Measurements from ENCODE around the gene MKNK1.

Gene MKNK1

DNA sequence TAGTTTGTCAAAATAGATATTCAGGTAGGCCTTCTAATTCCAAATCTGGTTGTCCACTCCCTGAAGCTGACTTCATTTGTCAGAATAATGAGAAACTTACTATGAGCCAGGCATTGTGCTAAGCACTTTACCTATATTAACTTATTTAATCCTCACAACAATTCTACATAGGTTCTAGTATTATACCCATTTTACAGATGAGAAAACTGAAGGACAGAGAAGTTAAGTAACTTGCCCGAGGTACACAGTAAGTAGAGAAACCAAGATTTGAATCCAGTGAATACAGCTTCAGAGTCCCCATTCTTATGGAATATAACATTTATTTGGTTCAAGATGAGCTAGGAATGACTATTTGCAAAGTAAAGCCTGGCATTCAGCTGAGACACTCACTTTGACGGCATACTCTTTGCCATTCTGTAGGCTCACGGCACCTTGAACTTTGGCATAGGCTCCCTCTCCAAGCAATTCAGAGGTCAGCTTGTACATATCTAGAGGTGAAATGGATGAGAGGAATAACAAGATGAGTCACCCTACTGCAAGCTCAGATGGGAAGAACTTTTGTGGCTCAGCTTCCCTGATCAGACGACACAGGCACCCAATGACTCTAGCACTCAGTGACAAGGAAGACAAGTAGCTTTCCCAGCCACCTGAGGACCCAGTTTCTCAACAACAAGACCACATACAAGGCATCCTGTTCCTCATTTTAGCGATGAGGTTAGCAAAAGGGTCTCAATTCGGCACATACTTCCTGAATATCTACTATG is 23.7 kb downstream of the MKNK1 start:
- Histone ChIP-seq H3K9me3 (ENCODE audit: control insufficient read depth in 2 of 2, low read length in 2 of 2) (no peaks in the 10 kb centered on the region), H3K36me3 (ENCODE audit: control insufficient read depth in 2 of 2, insufficient read depth in 2 of 2, low read length in 2 of 2) (peaks cover 47 to 63% of the 10 kb centered on the region in 2 donors), H3K4me3 (ENCODE audit: low read length in 2 of 2) (no peak overlapping the region), H3K27ac (ENCODE audit: low read depth in 2 of 2, low read length in 2 of 2) (no peak overlapping the region), H3K9ac (ENCODE audit: low read depth in 1 of 2, low read length in 2 of 2) (no peak overlapping the region), H3K4me1 (ENCODE audit: control insufficient read depth in 2 of 2, insufficient read depth in 2 of 2, low read length in 2 of 2) (no peaks in the 10 kb centered on the region), H3K27me3 (ENCODE audit: control insufficient read depth in 2 of 2, insufficient read depth in 2 of 2, low read length in 2 of 2) (no peaks in the 10 kb centered on the region)

DNA sequence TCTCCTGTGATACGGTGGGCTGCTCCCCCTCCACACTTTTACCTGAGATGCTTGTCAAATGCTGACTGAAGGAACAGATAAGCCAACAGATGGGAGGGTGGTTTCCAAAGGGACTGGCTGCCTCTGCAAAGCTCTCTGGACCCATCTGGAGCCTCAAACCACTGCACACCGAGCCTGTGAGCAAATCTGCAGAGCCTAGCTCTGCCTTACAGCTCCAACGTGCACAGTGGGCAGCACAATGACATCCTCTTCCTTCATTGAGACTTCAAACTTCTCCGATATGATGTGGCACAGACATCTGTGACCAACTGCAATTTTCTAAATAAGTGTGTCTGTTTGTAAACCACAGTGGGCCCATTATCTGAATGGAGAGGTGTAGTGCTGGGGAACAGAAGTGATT is 26.4 kb downstream of the MKNK1 start:
- Histone ChIP-seq H3K36me3 (ENCODE audit: control insufficient read depth in 2 of 2, insufficient read depth in 2 of 2, low read length in 2 of 2) (peaks cover 55 to 57% of the 10 kb centered on the region in 2 donors), H3K27me3 (ENCODE audit: control insufficient read depth in 2 of 2, insufficient read depth in 2 of 2, low read length in 2 of 2) (no peaks in the 10 kb centered on the region), H3K27ac (ENCODE audit: low read depth in 2 of 2, low read length in 2 of 2) (no peak overlapping the region), H3K4me3 (ENCODE audit: low read length in 2 of 2) (no peak overlapping the region), H3K9me3 (ENCODE audit: control insufficient read depth in 2 of 2, low read length in 2 of 2) (no peaks in the 10 kb centered on the region), H3K4me1 (ENCODE audit: control insufficient read depth in 2 of 2, insufficient read depth in 2 of 2, low read length in 2 of 2) (no peaks in the 10 kb centered on the region), H3K9ac (ENCODE audit: low read depth in 1 of 2, low read length in 2 of 2) (no peak overlapping the region)

DNA sequence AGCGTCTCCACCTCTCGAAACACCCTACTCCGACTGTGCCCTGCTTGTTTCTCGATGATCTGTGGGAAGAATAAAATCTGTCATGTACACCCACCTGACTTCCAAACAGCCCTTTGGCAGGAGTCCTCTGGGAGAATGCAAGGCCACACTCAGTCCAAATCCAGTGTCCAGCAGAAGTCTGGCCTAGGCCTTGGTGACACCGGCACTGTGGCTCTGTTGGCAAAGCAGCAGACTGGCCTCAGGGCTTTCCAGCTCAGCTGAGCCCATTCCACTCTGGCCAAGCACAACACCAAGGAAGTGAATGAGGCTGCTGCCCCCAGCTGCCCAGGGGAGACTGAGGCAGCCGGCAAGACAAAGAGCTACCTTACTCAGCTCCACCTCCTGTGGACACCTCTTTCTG is 27.5 kb downstream of the MKNK1 start:
- peaks cover 55 to 56% of the 10 kb centered on the region in 2 donors for H3K36me3 ChIP-seq (ENCODE audit: control insufficient read depth in 2 of 2, insufficient read depth in 2 of 2, low read length in 2 of 2)
- H3K4me1 ChIP-seq (ENCODE audit: control insufficient read depth in 2 of 2, insufficient read depth in 2 of 2, low read length in 2 of 2): no peaks in the 10 kb centered on the region
- H3K9ac ChIP-seq (ENCODE audit: low read depth in 1 of 2, low read length in 2 of 2): no peak overlapping the region
- no peak overlapping the region for H3K27ac ChIP-seq (ENCODE audit: low read depth in 2 of 2, low read length in 2 of 2)
- H3K27me3 ChIP-seq (ENCODE audit: control insufficient read depth in 2 of 2, insufficient read depth in 2 of 2, low read length in 2 of 2): no peaks in the 10 kb centered on the region
- H3K4me3 ChIP-seq (ENCODE audit: low read length in 2 of 2): no peak overlapping the region
- H3K9me3 ChIP-seq (ENCODE audit: control insufficient read depth in 2 of 2, low read length in 2 of 2): no peaks in the 10 kb centered on the region

DNA sequence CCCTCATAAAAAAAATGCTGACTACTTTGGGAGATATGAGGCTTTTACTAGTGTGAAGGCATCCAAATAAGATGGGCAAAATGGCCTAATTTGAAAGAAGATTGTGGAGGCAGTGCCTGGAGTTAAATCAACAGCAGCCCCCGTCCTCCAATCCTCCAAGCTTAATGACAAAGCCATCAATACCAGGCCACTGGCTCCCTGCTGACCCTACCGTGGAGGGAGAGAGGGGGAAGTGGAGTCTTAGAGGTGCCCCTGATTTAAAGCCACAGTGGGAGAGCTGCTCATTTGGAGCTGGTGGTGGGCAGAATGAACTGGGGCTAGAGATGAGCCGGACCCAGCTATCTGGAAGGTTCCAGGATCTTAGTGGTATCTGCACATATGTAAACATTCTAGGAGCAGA is 28.3 kb downstream of the MKNK1 start:
- H3K9me3 ChIP-seq (ENCODE audit: control insufficient read depth in 2 of 2, low read length in 2 of 2): no peaks in the 10 kb centered on the region
- no peak overlapping the region for H3K4me3 ChIP-seq (ENCODE audit: low read length in 2 of 2)
- H3K4me1 ChIP-seq (ENCODE audit: control insufficient read depth in 2 of 2, insufficient read depth in 2 of 2, low read length in 2 of 2): no peaks in the 10 kb centered on the region
- no peak overlapping the region for H3K9ac ChIP-seq (ENCODE audit: low read depth in 1 of 2, low read length in 2 of 2)
- H3K27ac ChIP-seq (ENCODE audit: low read depth in 2 of 2, low read length in 2 of 2): no peak overlapping the region
- peaks cover 54% of the 10 kb centered on the region in 2 donors for H3K36me3 ChIP-seq (ENCODE audit: control insufficient read depth in 2 of 2, insufficient read depth in 2 of 2, low read length in 2 of 2)
- no peaks in the 10 kb centered on the region for H3K27me3 ChIP-seq (ENCODE audit: control insufficient read depth in 2 of 2, insufficient read depth in 2 of 2, low read length in 2 of 2)

DNA sequence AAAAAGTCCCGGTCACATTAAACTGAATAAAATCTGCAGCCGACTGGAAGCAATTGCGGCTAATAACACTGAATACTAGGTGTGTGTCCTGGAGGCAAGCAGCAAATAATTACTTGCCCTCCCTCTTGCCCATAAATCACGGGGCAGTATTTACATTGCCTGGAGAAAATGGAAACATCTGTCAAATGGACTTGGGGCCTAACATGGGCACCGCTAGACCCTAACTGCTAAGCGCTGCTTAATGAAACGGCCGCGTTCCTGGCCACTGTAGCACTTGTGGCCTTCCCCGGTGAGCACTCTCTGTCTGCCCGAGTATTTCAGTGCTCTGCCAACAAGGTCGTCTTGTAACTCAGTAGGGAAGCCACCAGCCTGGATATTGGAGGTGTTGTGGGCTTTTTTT is 28.8 kb downstream of the MKNK1 start:
- Histone ChIP-seq H3K9ac (ENCODE audit: low read depth in 1 of 2, low read length in 2 of 2) (no peak overlapping the region), H3K4me1 (ENCODE audit: control insufficient read depth in 2 of 2, insufficient read depth in 2 of 2, low read length in 2 of 2) (no peaks in the 10 kb centered on the region), H3K4me3 (ENCODE audit: low read length in 2 of 2) (no peak overlapping the region), H3K27ac (ENCODE audit: low read depth in 2 of 2, low read length in 2 of 2) (no peak overlapping the region), H3K36me3 (ENCODE audit: control insufficient read depth in 2 of 2, insufficient read depth in 2 of 2, low read length in 2 of 2) (peaks cover 49 to 52% of the 10 kb centered on the region in 2 donors), H3K9me3 (ENCODE audit: control insufficient read depth in 2 of 2, low read length in 2 of 2) (no peaks in the 10 kb centered on the region), H3K27me3 (ENCODE audit: control insufficient read depth in 2 of 2, insufficient read depth in 2 of 2, low read length in 2 of 2) (no peaks in the 10 kb centered on the region)

DNA sequence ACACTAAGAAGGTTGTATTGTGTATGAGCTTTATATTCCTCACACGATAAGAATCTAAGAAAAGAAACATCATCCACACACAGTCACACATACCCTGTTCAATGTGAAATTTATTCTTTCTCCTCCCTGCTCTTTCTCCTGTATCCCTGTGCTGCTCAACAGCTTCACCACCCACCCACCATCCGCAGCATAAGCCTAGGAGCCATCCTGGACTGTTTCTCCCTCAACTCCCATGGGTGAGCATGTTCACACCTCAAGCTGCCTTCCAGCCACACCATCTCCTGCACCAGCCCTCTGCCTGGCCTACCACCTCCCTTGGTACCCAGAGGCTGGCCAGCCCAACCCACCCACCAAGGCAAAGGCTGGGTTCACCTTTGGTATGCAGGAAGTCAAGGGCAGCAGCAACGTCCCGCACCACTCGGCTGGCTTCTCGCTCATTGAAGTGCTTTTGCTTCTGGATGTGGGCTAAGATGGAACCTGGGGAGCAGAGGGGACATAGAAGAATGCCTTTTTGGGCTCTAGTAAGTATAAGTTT is 32.3 kb downstream of the MKNK1 start:
- H3K36me3 ChIP-seq (ENCODE audit: control insufficient read depth in 2 of 2, insufficient read depth in 2 of 2, low read length in 2 of 2): peaks cover 43 to 49% of the 10 kb centered on the region in 2 donors
- H3K9me3 ChIP-seq (ENCODE audit: control insufficient read depth in 2 of 2, low read length in 2 of 2): no peaks in the 10 kb centered on the region
- H3K27ac ChIP-seq (ENCODE audit: low read depth in 2 of 2, low read length in 2 of 2): no peak overlapping the region

DNA sequence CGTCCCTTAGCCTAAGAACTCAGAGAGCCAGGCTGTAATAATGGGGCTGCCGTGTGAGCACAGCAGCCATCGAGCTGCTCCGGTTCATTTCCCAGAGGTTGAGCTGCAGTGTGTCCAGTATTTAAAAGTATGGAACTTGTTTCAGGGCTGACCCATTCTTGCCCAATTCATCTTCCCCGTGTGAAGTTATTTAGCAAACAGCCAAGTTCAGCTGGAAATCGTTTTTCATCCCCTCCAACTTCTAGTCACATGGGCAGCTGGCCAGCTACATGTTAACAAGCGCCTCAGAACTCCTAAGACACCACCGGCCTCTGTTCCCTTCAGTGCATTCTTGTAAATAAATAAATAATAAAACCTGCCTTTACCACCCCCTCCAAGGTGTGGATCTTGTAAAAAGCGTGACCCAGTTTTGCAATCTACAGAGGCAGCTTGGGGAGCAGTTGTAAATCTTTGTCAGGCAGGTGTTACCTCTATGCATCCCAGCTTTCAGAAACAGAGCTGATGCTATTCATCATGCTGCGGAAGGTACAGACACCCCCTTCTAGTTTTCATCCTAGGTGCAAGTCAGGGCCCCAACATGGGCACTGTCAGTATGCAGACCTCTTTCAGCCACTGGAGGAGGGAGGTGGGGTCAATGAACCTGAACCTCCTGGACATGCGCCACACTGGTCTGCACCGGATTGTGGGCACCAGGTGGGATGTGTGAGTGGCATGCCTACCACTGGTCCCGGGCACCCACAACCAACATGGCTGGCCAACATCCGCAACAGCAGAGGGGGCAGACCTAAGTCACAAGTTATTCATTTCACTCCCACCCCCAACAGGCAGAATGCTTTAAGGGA is 34.0 kb downstream of the MKNK1 start:
- H3K9ac ChIP-seq (ENCODE audit: low read depth in 1 of 2, low read length in 2 of 2): no peak overlapping the region
- no peaks in the 10 kb centered on the region for H3K27me3 ChIP-seq (ENCODE audit: control insufficient read depth in 2 of 2, insufficient read depth in 2 of 2, low read length in 2 of 2)
- no peaks in the 10 kb centered on the region for H3K9me3 ChIP-seq (ENCODE audit: control insufficient read depth in 2 of 2, low read length in 2 of 2)
- no peaks in the 10 kb centered on the region for H3K4me1 ChIP-seq (ENCODE audit: control insufficient read depth in 2 of 2, insufficient read depth in 2 of 2, low read length in 2 of 2)
- H3K27ac ChIP-seq (ENCODE audit: low read depth in 2 of 2, low read length in 2 of 2): no peak overlapping the region
- H3K36me3 ChIP-seq (ENCODE audit: control insufficient read depth in 2 of 2, insufficient read depth in 2 of 2, low read length in 2 of 2): peaks cover 39 to 46% of the 10 kb centered on the region in 2 donors
- no peak overlapping the region for H3K4me3 ChIP-seq (ENCODE audit: low read length in 2 of 2)

More for the DNA sequence above, 32.3 kb downstream of the MKNK1 start:
- H3K4me1 ChIP-seq (ENCODE audit: control insufficient read depth in 2 of 2, insufficient read depth in 2 of 2, low read length in 2 of 2): no peaks in the 10 kb centered on the region
- H3K27me3 ChIP-seq (ENCODE audit: control insufficient read depth in 2 of 2, insufficient read depth in 2 of 2, low read length in 2 of 2): no peaks in the 10 kb centered on the region
- no peak overlapping the region for H3K4me3 ChIP-seq (ENCODE audit: low read length in 2 of 2)
- no peak overlapping the region for H3K9ac ChIP-seq (ENCODE audit: low read depth in 1 of 2, low read length in 2 of 2)

DNA sequence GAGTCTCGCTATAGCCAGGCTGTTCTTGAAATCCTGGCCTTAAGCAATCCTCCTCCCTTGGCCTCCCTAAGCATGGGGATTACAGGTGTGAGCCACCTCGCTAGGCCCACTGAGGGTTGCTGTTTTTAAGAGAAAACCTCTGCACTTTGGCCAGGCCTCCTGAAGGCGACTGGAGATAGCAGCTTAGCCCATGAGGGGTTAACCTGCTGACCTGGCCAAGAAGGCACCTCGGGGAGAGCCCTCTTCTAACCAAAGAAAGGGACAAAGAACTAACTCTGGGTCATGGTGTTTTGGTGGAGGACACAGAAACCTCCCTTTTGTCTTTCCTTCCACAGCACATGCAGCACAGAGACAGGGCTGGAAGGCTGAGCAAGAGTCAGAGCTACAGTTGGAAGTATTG is 35.0 kb downstream of the MKNK1 start:
- Histone ChIP-seq H3K9me3 (ENCODE audit: control insufficient read depth in 2 of 2, low read length in 2 of 2) (no peaks in the 10 kb centered on the region), H3K36me3 (ENCODE audit: control insufficient read depth in 2 of 2, insufficient read depth in 2 of 2, low read length in 2 of 2) (peaks cover 38 to 47% of the 10 kb centered on the region in 2 donors), H3K27me3 (ENCODE audit: control insufficient read depth in 2 of 2, insufficient read depth in 2 of 2, low read length in 2 of 2) (no peaks in the 10 kb centered on the region), H3K27ac (ENCODE audit: low read depth in 2 of 2, low read length in 2 of 2) (no peak overlapping the region), H3K9ac (ENCODE audit: low read depth in 1 of 2, low read length in 2 of 2) (no peak overlapping the region), H3K4me1 (ENCODE audit: control insufficient read depth in 2 of 2, insufficient read depth in 2 of 2, low read length in 2 of 2) (no peaks in the 10 kb centered on the region), H3K4me3 (ENCODE audit: low read length in 2 of 2) (no peak overlapping the region)

DNA sequence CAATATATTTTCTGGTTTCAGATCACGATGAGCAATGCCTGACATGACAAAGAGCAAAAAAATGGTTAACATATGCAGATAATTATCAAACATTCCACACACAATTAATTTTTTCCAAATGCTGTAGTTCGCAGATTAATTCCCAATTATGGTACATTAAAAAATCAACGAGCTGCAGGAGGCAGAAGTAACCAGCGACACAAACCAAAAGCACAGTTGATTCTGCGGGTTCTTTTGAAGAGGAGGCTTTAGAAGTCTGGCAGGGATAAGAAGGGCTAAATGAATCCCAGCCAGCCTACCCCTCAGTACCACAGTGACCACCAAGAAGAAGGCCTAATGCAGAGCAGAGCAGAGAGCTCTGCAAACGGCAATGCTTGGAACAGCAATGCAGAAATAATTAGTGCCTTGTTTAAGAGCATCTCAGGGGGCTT is 35.6 kb downstream of the MKNK1 start:
- no peak overlapping the region for H3K4me3 ChIP-seq (ENCODE audit: low read length in 2 of 2)
- H3K9ac ChIP-seq (ENCODE audit: low read depth in 1 of 2, low read length in 2 of 2): no peak overlapping the region
- no peaks in the 10 kb centered on the region for H3K4me1 ChIP-seq (ENCODE audit: control insufficient read depth in 2 of 2, insufficient read depth in 2 of 2, low read length in 2 of 2)
- H3K27ac ChIP-seq (ENCODE audit: low read depth in 2 of 2, low read length in 2 of 2): no peak overlapping the region
- H3K9me3 ChIP-seq (ENCODE audit: control insufficient read depth in 2 of 2, low read length in 2 of 2): no peaks in the 10 kb centered on the region
- no peaks in the 10 kb centered on the region for H3K27me3 ChIP-seq (ENCODE audit: control insufficient read depth in 2 of 2, insufficient read depth in 2 of 2, low read length in 2 of 2)
- peaks cover 35 to 44% of the 10 kb centered on the region in 2 donors for H3K36me3 ChIP-seq (ENCODE audit: control insufficient read depth in 2 of 2, insufficient read depth in 2 of 2, low read length in 2 of 2)

DNA sequence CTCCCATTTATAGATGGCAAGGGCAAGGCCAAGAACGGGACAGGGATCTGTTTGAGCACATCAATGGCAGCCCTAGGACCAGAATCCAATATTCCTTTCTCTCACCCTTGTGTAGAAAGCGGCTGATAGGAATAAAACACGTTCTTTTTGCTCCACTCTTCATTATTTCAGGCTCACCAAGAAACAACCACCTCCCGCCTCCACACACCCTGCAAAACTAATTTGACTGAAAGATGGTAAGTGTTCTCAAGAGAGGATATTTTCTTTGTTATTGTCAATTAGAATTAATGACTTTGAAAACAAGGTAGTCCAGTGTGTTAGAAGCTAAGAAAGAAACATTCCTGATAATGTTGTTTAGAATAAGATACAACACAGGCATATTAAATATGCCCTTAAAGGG is 40.7 kb downstream of the MKNK1 start:
- H3K36me3 ChIP-seq (ENCODE audit: control insufficient read depth in 2 of 2, insufficient read depth in 2 of 2, low read length in 2 of 2): peaks cover 55 to 65% of the 10 kb centered on the region in 2 donors
- H3K4me3 ChIP-seq (ENCODE audit: low read length in 2 of 2): no peak overlapping the region
- H3K27me3 ChIP-seq (ENCODE audit: control insufficient read depth in 2 of 2, insufficient read depth in 2 of 2, low read length in 2 of 2): no peaks in the 10 kb centered on the region
- no peak overlapping the region for H3K9ac ChIP-seq (ENCODE audit: low read depth in 1 of 2, low read length in 2 of 2)
- H3K27ac ChIP-seq (ENCODE audit: low read depth in 2 of 2, low read length in 2 of 2): no peak overlapping the region
- no peaks in the 10 kb centered on the region for H3K9me3 ChIP-seq (ENCODE audit: control insufficient read depth in 2 of 2, low read length in 2 of 2)
- H3K4me1 ChIP-seq (ENCODE audit: control insufficient read depth in 2 of 2, insufficient read depth in 2 of 2, low read length in 2 of 2): no peaks in the 10 kb centered on the region
